Right lobe of liver (tissue), 4 donors: ENCODE measurements around the gene NFASC.

Experiments used
- POLR2A ChIP-seq: fragments of 450-650 bp; IDR thresholded peaks from one replicate; pipeline ENCODE4 v1.6.1; 2017; ENCODE audit warnings: antibody characterized with exemption, mild to moderate bottlenecking
- TF ChIP-seq, protein P1 (sequence below), 4 donors: fragments of 200-600 bp in 3 of 4; fragments of 450-650 bp in 1 of 4; IDR thresholded peaks; one replicate each; pipeline versions ENCODE4 v1.5.1 to v1.8.0; 2016 to 2022; ENCODE audit warnings: antibody characterized with exemption in 4 of 4, mild to moderate bottlenecking in 2 of 4
- donor health status: DM: no; HTN: no; CAD: no.
- donor health status: DM: no; HTN: no; CAD: no.
- donor health status: DM: no; HTN: yes; CAD: no.

DNA sequence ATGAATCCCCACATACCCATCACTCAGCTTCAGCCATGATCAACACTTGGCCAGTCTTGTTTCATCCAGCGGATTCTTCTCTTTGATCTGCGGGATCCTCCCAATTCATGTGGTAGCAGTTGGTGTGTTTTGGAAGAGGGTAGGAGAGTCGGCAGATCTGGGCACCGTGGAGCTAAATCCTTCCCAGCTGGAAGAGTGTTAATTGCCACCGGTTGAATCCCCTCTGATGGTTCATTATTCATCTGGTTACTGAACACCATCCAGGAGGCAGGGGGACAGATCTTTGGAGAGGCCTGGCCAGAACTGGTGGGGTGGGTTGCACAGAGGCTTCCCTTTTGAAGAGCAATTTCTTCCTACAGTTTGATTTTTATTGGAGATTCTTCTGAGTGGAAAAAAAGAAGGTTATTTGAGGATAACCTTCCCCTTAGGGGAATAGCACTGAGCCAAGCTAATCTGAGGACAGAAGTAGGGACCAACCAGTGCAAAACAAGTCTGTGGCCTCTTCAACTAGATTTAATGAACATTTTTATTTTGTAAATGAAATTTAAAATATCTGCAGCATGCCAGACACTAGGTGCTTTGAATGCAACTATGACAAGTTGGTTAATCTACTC, 8.1 kb downstream of the NFASC start:
- TF ChIP-seq, protein P1, sequence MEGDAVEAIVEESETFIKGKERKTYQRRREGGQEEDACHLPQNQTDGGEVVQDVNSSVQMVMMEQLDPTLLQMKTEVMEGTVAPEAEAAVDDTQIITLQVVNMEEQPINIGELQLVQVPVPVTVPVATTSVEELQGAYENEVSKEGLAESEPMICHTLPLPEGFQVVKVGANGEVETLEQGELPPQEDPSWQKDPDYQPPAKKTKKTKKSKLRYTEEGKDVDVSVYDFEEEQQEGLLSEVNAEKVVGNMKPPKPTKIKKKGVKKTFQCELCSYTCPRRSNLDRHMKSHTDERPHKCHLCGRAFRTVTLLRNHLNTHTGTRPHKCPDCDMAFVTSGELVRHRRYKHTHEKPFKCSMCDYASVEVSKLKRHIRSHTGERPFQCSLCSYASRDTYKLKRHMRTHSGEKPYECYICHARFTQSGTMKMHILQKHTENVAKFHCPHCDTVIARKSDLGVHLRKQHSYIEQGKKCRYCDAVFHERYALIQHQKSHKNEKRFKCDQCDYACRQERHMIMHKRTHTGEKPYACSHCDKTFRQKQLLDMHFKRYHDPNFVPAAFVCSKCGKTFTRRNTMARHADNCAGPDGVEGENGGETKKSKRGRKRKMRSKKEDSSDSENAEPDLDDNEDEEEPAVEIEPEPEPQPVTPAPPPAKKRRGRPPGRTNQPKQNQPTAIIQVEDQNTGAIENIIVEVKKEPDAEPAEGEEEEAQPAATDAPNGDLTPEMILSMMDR (IDR thresholded peaks at IDR 0.05): no peak
- TF ChIP-seq POLR2A: no peak
